HEK293T (cell line): ENCODE measurements around the gene ATP8A1.

ENCODE experiments used
- ARNT ChIP-seq: fragments of 450-650 bp; IDR thresholded peaks from 2 replicates; pipeline ENCODE4 v1.6.1; 2017; ENCODE audit warnings: mild to moderate bottlenecking
- BHLHE40 ChIP-seq: fragments of 450-650 bp; IDR thresholded peaks from 2 replicates; pipeline ENCODE4 v1.6.1; 2016; ENCODE audit warnings: mild to moderate bottlenecking, moderate library complexity, borderline replicate concordance
- CTBP1 ChIP-seq: fragments of 450-650 bp; IDR thresholded peaks from 2 replicates; pipeline ENCODE4 v1.6.1; 2016; ENCODE audit warnings: borderline replicate concordance
- ELF4 ChIP-seq: fragments of 450-650 bp; IDR thresholded peaks from 2 replicates; pipeline ENCODE4 v1.6.1; 2017; ENCODE audit warnings: antibody characterized with exemption
- FOXK2 ChIP-seq: fragments of 450-650 bp; IDR thresholded peaks from 2 replicates; pipeline ENCODE4 v1.6.1; 2016; ENCODE audit warnings: mild to moderate bottlenecking
- FOXM1 ChIP-seq: fragments of 450-650 bp; IDR thresholded peaks from 2 replicates; pipeline ENCODE4 v1.6.1; 2017; ENCODE audit warnings: mild to moderate bottlenecking, borderline replicate concordance
- HDGF ChIP-seq: fragments of 450-650 bp; IDR thresholded peaks from 2 replicates; pipeline ENCODE4 v1.6.1; 2017; ENCODE audit warnings: antibody characterized with exemption, borderline replicate concordance
- L3MBTL2 ChIP-seq: fragments of 450-650 bp; conservative IDR thresholded peaks from 2 replicates; pipeline ENCODE4 v1.6.1; 2016; ENCODE audit warnings: mild to moderate bottlenecking
- NFRKB ChIP-seq: fragments of 450-650 bp; IDR thresholded peaks from 2 replicates; pipeline ENCODE4 v1.6.1; 2016; ENCODE audit warnings: mild to moderate bottlenecking, moderate library complexity
- SP1 ChIP-seq: fragments of 450-650 bp; IDR thresholded peaks from 2 replicates; pipeline ENCODE4 v1.6.1; 2017
- SUZ12 ChIP-seq: fragments of 450-650 bp; IDR thresholded peaks from 2 replicates; pipeline ENCODE4 v1.6.1; 2016; ENCODE audit warnings: mild to moderate bottlenecking
- TARDBP ChIP-seq: fragments of 450-650 bp; IDR thresholded peaks from 2 replicates; pipeline ENCODE4 v1.6.1; 2016

DNA sequence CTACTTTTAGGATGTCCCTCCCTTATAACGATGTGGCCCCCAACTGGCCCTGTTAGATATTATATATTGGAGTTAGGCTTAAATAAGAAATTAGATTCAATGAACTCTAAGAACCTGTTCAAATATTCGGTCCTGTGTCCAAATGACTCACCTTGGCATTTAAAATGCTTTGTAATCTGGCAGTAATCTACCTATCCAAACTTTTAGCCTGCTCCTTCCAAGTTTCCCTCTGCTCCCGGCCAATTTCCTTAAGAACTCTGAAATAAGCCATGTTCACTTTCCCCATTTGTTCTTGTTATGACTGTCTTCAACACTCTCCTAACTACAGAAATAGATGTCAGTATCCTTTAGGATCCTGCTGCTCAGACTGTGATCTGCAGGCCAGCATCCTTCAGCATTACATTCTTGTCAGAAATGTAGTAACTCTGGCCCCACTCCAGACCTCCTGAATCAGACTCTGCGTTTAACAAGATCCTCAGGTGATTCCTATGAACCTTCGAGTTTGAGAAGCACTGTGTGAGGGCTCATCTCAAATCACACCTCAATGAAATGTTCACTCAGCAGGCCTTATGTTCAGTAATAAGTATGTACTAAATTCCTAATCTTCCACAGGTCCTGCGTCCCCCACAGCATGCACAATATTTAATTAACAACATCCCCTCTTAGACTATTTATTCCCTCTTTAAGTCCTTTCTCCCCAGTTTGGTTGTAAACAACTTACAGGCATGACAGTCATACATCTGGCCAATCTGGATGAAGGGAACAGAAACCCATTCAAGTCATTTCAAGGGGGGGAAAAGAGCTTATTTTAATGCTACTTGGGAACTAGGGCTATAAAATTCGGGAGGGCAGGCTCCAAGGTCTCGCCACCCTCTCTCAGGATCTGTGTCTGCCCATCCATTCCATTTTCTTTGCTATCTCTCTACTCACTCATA lies 3.0 kb downstream of the ATP8A1 start:
- TF ChIP-seq ELF4 (no peak), NFRKB (no peak), TARDBP (no peak), FOXM1 (no peak), HDGF (no peak), SP1 (no peak), ARNT (no peak), FOXK2 (no peak), BHLHE40 (no peak), CTBP1 (no peak), SUZ12 (no peak), L3MBTL2 (no peak)
